SK-N-SH treated with all-trans-retinoic acid at 6 μM for 48 hours (cell line): ENCODE data around the gene KRT75.

Source experiments
- ATAC-seq: fragments of 200-7000 bp; cut with Tn5 transposase; 3 replicates; pipeline ENCODE4 v1.9.1; 2020; ENCODE audit warnings: mild to moderate bottlenecking, moderate library complexity
- ARNTL ChIP-seq: fragments of 450-650 bp; formaldehyde crosslinking; IDR thresholded peaks from 2 replicates; pipeline ENCODE4 v1.5.0; 2020; ENCODE audit warnings: low read depth, mild to moderate bottlenecking, moderate library complexity, borderline replicate concordance
- BACH2 ChIP-seq: fragments of 250-450 bp; sonication (Bioruptor Pico); IDR thresholded peaks from 2 replicates; pipeline ENCODE4 v1.9.0; 2021; ENCODE audit warnings: mild to moderate bottlenecking, borderline replicate concordance
- CREB5 ChIP-seq: fragments of 250-450 bp; sonication (Bioruptor Pico); IDR thresholded peaks from 2 replicates; pipeline ENCODE4 v1.5.1; 2020; ENCODE audit warnings: low read depth, mild to moderate bottlenecking, moderate library complexity
- CSDC2 ChIP-seq: fragments of 250-450 bp; sonication (Bioruptor Pico); IDR thresholded peaks from 2 replicates; pipeline ENCODE4 v1.5.0; 2020; ENCODE audit warnings: mild to moderate bottlenecking, moderate library complexity
- CSRNP3 ChIP-seq: fragments of 250-450 bp; sonication (Bioruptor Pico); IDR thresholded peaks from 2 replicates; pipeline ENCODE4 v1.5.1; 2021; ENCODE audit warnings: mild to moderate bottlenecking, moderate library complexity
- ESRRG ChIP-seq: fragments of 250-450 bp; sonication (Bioruptor Pico); IDR thresholded peaks from 2 replicates; pipeline ENCODE4 v1.6.1; 2021; ENCODE audit warnings: mild to moderate bottlenecking
- GLIS3 ChIP-seq: fragments of 250-450 bp; sonication (Bioruptor Pico); IDR thresholded peaks from 2 replicates; pipeline ENCODE4 v1.5.0; 2020; ENCODE audit warnings: mild to moderate bottlenecking, moderate library complexity
- ISL1 ChIP-seq: fragments of 250-450 bp; sonication (Bioruptor Pico); IDR thresholded peaks from 2 replicates; pipeline ENCODE4 v2.1.2; 2022; ENCODE audit warnings: mild to moderate bottlenecking, moderate library complexity
- POU6F1 ChIP-seq: fragments of 250-450 bp; sonication (Bioruptor Pico); IDR thresholded peaks from 2 replicates; pipeline ENCODE4 v1.8.0; 2021; ENCODE audit warnings: low read depth, mild to moderate bottlenecking, moderate library complexity, borderline replicate concordance
- PPARA ChIP-seq: fragments of 250-450 bp; sonication (Bioruptor Pico); IDR thresholded peaks from 2 replicates; pipeline ENCODE4 v1.5.0; 2020; ENCODE audit warnings: mild to moderate bottlenecking, borderline replicate concordance
- RARB ChIP-seq: fragments of 250-450 bp; sonication (Bioruptor Pico); IDR thresholded peaks from 2 replicates; pipeline ENCODE4 v1.8.0; 2021; ENCODE audit warnings: mild to moderate bottlenecking, moderate library complexity
- SNAI2 ChIP-seq: fragments of 250-450 bp; sonication (Bioruptor Pico); IDR thresholded peaks from 2 replicates; pipeline ENCODE4 v1.5.0; 2020; ENCODE audit warnings: mild to moderate bottlenecking, moderate library complexity
- TCF4 ChIP-seq: fragments of 250-450 bp; sonication (Bioruptor Pico); IDR thresholded peaks from 2 replicates; pipeline ENCODE4 v1.8.0; 2021; ENCODE audit warnings: mild to moderate bottlenecking, moderate library complexity, borderline replicate concordance
- TOX ChIP-seq: fragments of 250-450 bp; sonication (Bioruptor Pico); IDR thresholded peaks from 2 replicates; pipeline ENCODE4 v1.8.0; 2021; ENCODE audit warnings: mild to moderate bottlenecking, moderate library complexity, borderline replicate concordance
- TSHZ2 ChIP-seq: fragments of 250-450 bp; sonication (Bioruptor Pico); IDR thresholded peaks from 2 replicates; pipeline ENCODE4 v1.5.0; 2020; ENCODE audit warnings: mild to moderate bottlenecking, moderate library complexity
- ZC3H10 ChIP-seq: fragments of 250-450 bp; sonication (Bioruptor Pico); IDR thresholded peaks from 2 replicates; pipeline ENCODE4 v1.5.1; 2021; ENCODE audit warnings: mild to moderate bottlenecking, moderate library complexity
- ZFP3 ChIP-seq: fragments of 250-450 bp; sonication (Bioruptor Pico); IDR thresholded peaks from 2 replicates; pipeline ENCODE4 v1.5.0; 2020; ENCODE audit warnings: mild to moderate bottlenecking, moderate library complexity
- ZFP30 ChIP-seq: fragments of 450-650 bp; formaldehyde crosslinking; IDR thresholded peaks from 2 replicates; pipeline ENCODE4 v1.5.0; 2022; ENCODE audit warnings: mild to moderate bottlenecking, moderate library complexity
- ZNF565 ChIP-seq: fragments of 450-650 bp; formaldehyde crosslinking; conservative IDR thresholded peaks from 2 replicates; pipeline ENCODE4 v1.5.0; 2020; ENCODE audit warnings: low read depth, mild to moderate bottlenecking, moderate library complexity
- ZNF70 ChIP-seq: fragments of 450-650 bp; formaldehyde crosslinking; IDR thresholded peaks from 2 replicates; pipeline ENCODE4 v1.5.0; 2020; ENCODE audit warnings: mild to moderate bottlenecking, moderate library complexity
- ZNF8 ChIP-seq: fragments of 450-650 bp; formaldehyde crosslinking; IDR thresholded peaks from 2 replicates; pipeline ENCODE4 v1.5.0; 2020; ENCODE audit warnings: mild to moderate bottlenecking, moderate library complexity
- TF ChIP-seq, protein P1 (sequence below): fragments of 250-450 bp; sonication (Bioruptor Pico); IDR thresholded peaks from 2 replicates; pipeline ENCODE4 v1.8.0; 2020; ENCODE audit warnings: mild to moderate bottlenecking, moderate library complexity, borderline replicate concordance

Gene KRT75

DNA sequence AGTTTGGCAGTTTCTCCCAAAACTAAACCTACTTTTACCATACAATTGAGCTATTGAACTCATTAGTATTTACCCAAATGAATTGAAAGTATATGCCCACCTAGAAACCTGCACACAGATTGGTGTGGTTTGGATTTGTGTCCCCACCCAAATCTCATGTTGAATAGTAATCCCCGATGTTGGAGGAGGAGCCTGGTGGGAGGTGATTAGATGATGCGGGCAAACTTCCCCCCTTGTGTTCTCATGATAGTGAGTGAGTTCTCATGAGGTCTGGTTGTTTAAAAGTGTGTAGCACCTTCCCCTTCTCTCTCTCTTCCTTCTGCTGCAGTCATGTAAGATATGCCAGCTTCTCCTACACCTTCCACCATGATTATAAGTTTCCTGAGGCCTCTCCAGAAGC is 43.5 kb upstream of the KRT75 start:
- no peak for ATAC-seq
- TF ChIP-seq POU6F1 (CRISPR knock-in tag), result no peak
- no peak for TF ChIP-seq ZFP3
- no peak for TF ChIP-seq PPARA (CRISPR knock-in tag)
- no peak for TF ChIP-seq ZC3H10 (CRISPR knock-in tag)
- no peak for TF ChIP-seq ESRRG
- TF ChIP-seq ZNF70 (CRISPR knock-in tag), result no peak
- TF ChIP-seq SNAI2, result no peak
- no peak for TF ChIP-seq CREB5 (CRISPR knock-in tag)
- TF ChIP-seq ISL1 (CRISPR knock-in tag), result no peak
- no peak for TF ChIP-seq TOX (CRISPR knock-in tag)
- no peak for TF ChIP-seq ZNF8 (CRISPR knock-in tag)
- TF ChIP-seq, protein P1, sequence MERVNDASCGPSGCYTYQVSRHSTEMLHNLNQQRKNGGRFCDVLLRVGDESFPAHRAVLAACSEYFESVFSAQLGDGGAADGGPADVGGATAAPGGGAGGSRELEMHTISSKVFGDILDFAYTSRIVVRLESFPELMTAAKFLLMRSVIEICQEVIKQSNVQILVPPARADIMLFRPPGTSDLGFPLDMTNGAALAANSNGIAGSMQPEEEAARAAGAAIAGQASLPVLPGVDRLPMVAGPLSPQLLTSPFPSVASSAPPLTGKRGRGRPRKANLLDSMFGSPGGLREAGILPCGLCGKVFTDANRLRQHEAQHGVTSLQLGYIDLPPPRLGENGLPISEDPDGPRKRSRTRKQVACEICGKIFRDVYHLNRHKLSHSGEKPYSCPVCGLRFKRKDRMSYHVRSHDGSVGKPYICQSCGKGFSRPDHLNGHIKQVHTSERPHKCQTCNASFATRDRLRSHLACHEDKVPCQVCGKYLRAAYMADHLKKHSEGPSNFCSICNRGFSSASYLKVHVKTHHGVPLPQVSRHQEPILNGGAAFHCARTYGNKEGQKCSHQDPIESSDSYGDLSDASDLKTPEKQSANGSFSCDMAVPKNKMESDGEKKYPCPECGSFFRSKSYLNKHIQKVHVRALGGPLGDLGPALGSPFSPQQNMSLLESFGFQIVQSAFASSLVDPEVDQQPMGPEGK (CRISPR knock-in tag), result no peak
- no peak for TF ChIP-seq ZFP30 (CRISPR knock-in tag)

DNA sequence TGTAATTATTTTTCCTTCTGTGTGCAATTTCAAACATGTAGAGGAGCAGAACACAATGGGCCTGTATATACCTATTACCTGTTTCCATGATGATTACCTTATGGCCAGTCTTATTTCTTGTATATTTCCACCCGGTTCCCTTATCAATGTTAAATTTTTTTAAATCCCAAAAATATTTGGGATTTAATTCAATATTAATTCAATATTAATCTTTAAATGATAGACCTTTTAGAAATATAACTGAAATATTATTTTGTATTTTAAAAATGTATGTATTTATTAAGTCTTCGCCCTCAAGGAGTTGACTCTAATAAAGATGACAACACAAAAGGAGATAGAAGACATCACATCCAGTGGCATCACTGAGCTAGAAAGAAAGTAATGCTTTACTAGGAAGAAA is 40.0 kb upstream of the KRT75 start:
- no peak for TF ChIP-seq CSDC2
- TF ChIP-seq ZNF565 (CRISPR knock-in tag), result no peak
- TF ChIP-seq ISL1 (CRISPR knock-in tag), result no peak
- no peak for TF ChIP-seq ARNTL (CRISPR knock-in tag)
- TF ChIP-seq, all 23 proteins: peak for 0
- no peak for ATAC-seq

- TF ChIP-seq ZC3H10 (CRISPR knock-in tag) (no peak), ZNF565 (CRISPR knock-in tag) (no peak), BACH2 (CRISPR knock-in tag) (no peak), PPARA (CRISPR knock-in tag) (no peak), ARNTL (CRISPR knock-in tag) (no peak), TCF4 (CRISPR knock-in tag) (no peak), TOX (CRISPR knock-in tag) (no peak), CSRNP3 (CRISPR knock-in tag) (no peak), GLIS3 (no peak), ISL1 (CRISPR knock-in tag) (no peak), CREB5 (CRISPR knock-in tag) (no peak), TSHZ2 (CRISPR knock-in tag) (no peak), RARB (CRISPR knock-in tag) (no peak), ZNF8 (CRISPR knock-in tag) (no peak), SNAI2 (no peak), CSDC2 (no peak), ZNF70 (CRISPR knock-in tag) (no peak)
- TF ChIP-seq, protein P1 (CRISPR knock-in tag), result no peak
- no peak for ATAC-seq
Measured at GRCh38 chr12:52473768-52474167, 39.6 kb upstream of the KRT75 start, which contains the start of gene KRT6C. TSS of gene KRT6C (minus strand) at chr12:52473805. CDS start at chr12:52473737, 68 bp downstream.
